H1 (cell line): ENCODE data around the gene CD226.

Experiments
- CTCF ChIP-seq, 3 experiments: IDR thresholded peaks; 1 replicate in 2 of 3; 2 replicates in 1 of 3; pipeline versions ENCODE4 v1.5.1 to v1.6.1; 2011; ENCODE audit warnings: low read length in 3 of 3, mild to moderate bottlenecking in 3 of 3, inconsistent platforms in 2 of 3, low read depth in 1 of 3, moderate library complexity in 1 of 3; ENCODE audit not compliant: insufficient read depth in 1 of 3; ENCODE audit errors: control extremely low read depth in 1 of 3
- GABPA ChIP-seq: IDR thresholded peaks from 2 replicates; pipeline ENCODE4 v1.6.1; 2011; ENCODE audit warnings: mild to moderate bottlenecking, low read length, moderate library complexity, borderline replicate concordance; ENCODE audit not compliant: insufficient read depth
- POLR2A ChIP-seq, 2 experiments: IDR thresholded peaks; 1 replicate in 1 of 2; 2 replicates in 1 of 2; pipeline ENCODE4 v1.6.1; 2011; ENCODE audit warnings: low read depth in 2 of 2, low read length in 2 of 2, mild to moderate bottlenecking in 2 of 2; ENCODE audit errors: control extremely low read depth in 1 of 2
- SIN3A ChIP-seq, 2 experiments: IDR thresholded peaks in 1 of 2; conservative IDR thresholded peaks in 1 of 2; 2 replicates each; pipeline ENCODE4 v1.6.1; 2011 to 2012; ENCODE audit warnings: low read length in 2 of 2, improper control_type of control experiment in 1 of 2, low read depth in 1 of 2, mild to moderate bottlenecking in 1 of 2
- TF ChIP-seq, protein P1 (sequence below): IDR thresholded peaks from 2 replicates; pipeline ENCODE4 v1.6.1; 2011; ENCODE audit warnings: low read length, improper control_type of control experiment

GRCh38 chr18:69981948-69982347 is 34.3 kb upstream of the CD226 start:
- TF ChIP-seq CTCF (IDR thresholded peaks at IDR 0.05; ENCODE audit: control extremely low read depth in 1 of 3, insufficient read depth in 1 of 3, low read depth in 1 of 3, low read length in 3 of 3), result no peak
- no peak for TF ChIP-seq SIN3A (conservative IDR thresholded peaks at IDR 0.05 in 1 of 2, IDR thresholded peaks at IDR 0.05 in 1 of 2; ENCODE audit: low read depth in 1 of 2, low read length in 2 of 2)
- no peak for TF ChIP-seq GABPA
- TF ChIP-seq, protein P1, sequence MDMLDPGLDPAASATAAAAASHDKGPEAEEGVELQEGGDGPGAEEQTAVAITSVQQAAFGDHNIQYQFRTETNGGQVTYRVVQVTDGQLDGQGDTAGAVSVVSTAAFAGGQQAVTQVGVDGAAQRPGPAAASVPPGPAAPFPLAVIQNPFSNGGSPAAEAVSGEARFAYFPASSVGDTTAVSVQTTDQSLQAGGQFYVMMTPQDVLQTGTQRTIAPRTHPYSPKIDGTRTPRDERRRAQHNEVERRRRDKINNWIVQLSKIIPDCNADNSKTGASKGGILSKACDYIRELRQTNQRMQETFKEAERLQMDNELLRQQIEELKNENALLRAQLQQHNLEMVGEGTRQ, result no peak
- TF ChIP-seq POLR2A (IDR thresholded peaks at IDR 0.05; ENCODE audit: control extremely low read depth in 1 of 2, low read depth in 2 of 2, low read length in 2 of 2), result no peak
